H9 (cell line): ENCODE results near the gene ARL2BP. TPM values are rescaled to one million over a fixed set of nuclear protein-coding genes. Genes with fewer than 3 reads are reported as not detected.
"Not testable (repeated sequence)": the region's sequence is repeated elsewhere in the genome, so short reads cannot be mapped to it uniquely, and the experiment has no call there.

Source experiments
- DNase-seq: peaks from one replicate; pipeline ENCODE4 v3.0.0-alpha.2; 2017
- H2AFZ ChIP-seq: one replicate; pipeline ENCODE4 v1.6.1; 2013; ENCODE audit warnings: mild to moderate bottlenecking, low read length, control low read depth, moderate library complexity
- H2AK5ac ChIP-seq: 2 replicates; pipeline ENCODE4 v1.6.1; 2013; ENCODE audit warnings: low read length, control low read depth, mixed read lengths; ENCODE audit not compliant: insufficient read length
- H2BK120ac ChIP-seq: one replicate; pipeline ENCODE4 v1.6.1; 2013; ENCODE audit warnings: low read depth, mild to moderate bottlenecking, low read length, control low read depth, inconsistent platforms; ENCODE audit not compliant: poor library complexity, severe bottlenecking
- H2BK12ac ChIP-seq: 2 replicates; pipeline ENCODE4 v1.6.1; 2013; ENCODE audit warnings: low read length, control low read depth, mixed read lengths, low read depth; ENCODE audit not compliant: insufficient read length
- H2BK15ac ChIP-seq: 2 replicates; pipeline ENCODE4 v1.6.1; 2013; ENCODE audit warnings: low read depth, low read length, control low read depth
- H2BK20ac ChIP-seq: one replicate; pipeline ENCODE4 v1.6.1; 2013; ENCODE audit warnings: low read depth, mild to moderate bottlenecking, low read length, control low read depth, inconsistent platforms; ENCODE audit not compliant: poor library complexity, severe bottlenecking
- H2BK5ac ChIP-seq: 2 replicates; pipeline ENCODE4 v1.6.1; 2013; ENCODE audit warnings: low read length, control low read depth, mixed read lengths; ENCODE audit not compliant: insufficient read length
- H3K14ac ChIP-seq: 2 replicates; pipeline ENCODE4 v1.6.1; 2013; ENCODE audit warnings: low read length, control low read depth; ENCODE audit not compliant: insufficient read depth
- H3K18ac ChIP-seq: 2 replicates; pipeline ENCODE4 v1.6.1; 2013; ENCODE audit warnings: low read depth, mild to moderate bottlenecking, mixed read lengths, low read length, control low read depth; ENCODE audit not compliant: insufficient read length
- H3K23ac ChIP-seq: 2 replicates; pipeline ENCODE4 v1.6.1; 2013; ENCODE audit warnings: low read length, control low read depth, mixed read lengths, low read depth; ENCODE audit not compliant: insufficient read length
- H3K23me2 ChIP-seq: 2 replicates; pipeline ENCODE4 v1.6.1; 2013; ENCODE audit warnings: low read depth, mild to moderate bottlenecking, mixed read lengths, low read length, control low read depth; ENCODE audit not compliant: insufficient read length, poor library complexity, severe bottlenecking
- H3K27ac ChIP-seq: 2 replicates; pipeline ENCODE4 v1.5.1; 2013; ENCODE audit warnings: low read length, control low read depth, mixed read lengths, low read depth; ENCODE audit not compliant: insufficient read length
- H3K27me3 ChIP-seq: 2 replicates; pipeline ENCODE4 v1.6.1; 2013; ENCODE audit warnings: low read length, control low read depth, inconsistent platforms; ENCODE audit not compliant: insufficient read depth
- H3K4ac ChIP-seq: 2 replicates; pipeline ENCODE4 v1.6.1; 2013; ENCODE audit warnings: low read depth, mild to moderate bottlenecking, control low read depth, inconsistent platforms, low read length, moderate library complexity
- H3K4me1 ChIP-seq: 2 replicates; pipeline ENCODE4 v1.6.1; 2013; ENCODE audit warnings: low read length, control low read depth, inconsistent platforms; ENCODE audit not compliant: insufficient read depth
- H3K4me2 ChIP-seq: 2 replicates; pipeline ENCODE4 v1.6.1; 2013; ENCODE audit warnings: low read length, control low read depth, mixed read lengths; ENCODE audit not compliant: insufficient read length, insufficient read depth
- H3K56ac ChIP-seq: 2 replicates; pipeline ENCODE4 v1.6.1; 2013; ENCODE audit warnings: low read depth, mild to moderate bottlenecking, mixed read lengths, low read length, control low read depth; ENCODE audit not compliant: insufficient read length
- H3K79me1 ChIP-seq: 2 replicates; pipeline ENCODE4 v1.6.1; 2013; ENCODE audit warnings: low read depth, mild to moderate bottlenecking, moderate library complexity, low read length, control low read depth, inconsistent platforms; ENCODE audit not compliant: insufficient read depth, poor library complexity, severe bottlenecking
- H3K79me2 ChIP-seq: 2 replicates; pipeline ENCODE4 v1.6.1; 2013; ENCODE audit warnings: low read length, control low read depth, inconsistent platforms; ENCODE audit not compliant: insufficient read depth
- H3K9ac ChIP-seq: 2 replicates; pipeline ENCODE4 v1.6.1; 2013; ENCODE audit warnings: low read length, control low read depth, mixed read lengths; ENCODE audit not compliant: insufficient read length; ENCODE audit errors: extremely low read depth
- H3K9me3 ChIP-seq: one replicate; pipeline ENCODE4 v1.6.1; 2013; ENCODE audit warnings: low read depth, low read length, inconsistent platforms; ENCODE audit not compliant: control insufficient read depth
- H3T11ph ChIP-seq: one replicate; pipeline ENCODE4 v1.6.1; 2013; ENCODE audit warnings: mild to moderate bottlenecking, low read length, control low read depth, inconsistent platforms
- H4K20me1 ChIP-seq: one replicate; pipeline ENCODE4 v1.6.1; 2013; ENCODE audit not compliant: control insufficient read depth, insufficient read length, insufficient read depth
- H4K5ac ChIP-seq: 2 replicates; pipeline ENCODE4 v1.6.1; 2013; ENCODE audit warnings: low read depth, mild to moderate bottlenecking, mixed read lengths, low read length, control low read depth; ENCODE audit not compliant: insufficient read length
- H4K8ac ChIP-seq: replicated peaks from 2 replicates; pipeline ENCODE4 v1.6.1; 2013; ENCODE audit warnings: low read length, control low read depth, mixed read lengths, low read depth; ENCODE audit not compliant: insufficient read length
- H4K91ac ChIP-seq: 2 replicates; pipeline ENCODE4 v1.6.1; 2013; ENCODE audit warnings: low read depth, mild to moderate bottlenecking, moderate library complexity, mixed read lengths, low read length, control low read depth; ENCODE audit not compliant: insufficient read length
- H3K27ac Mint-ChIP-seq, 3 experiments: 2 replicates in 2 of 3; 3 replicates in 1 of 3; pipeline ENCODE4 v1.8.0; 2020 to 2021; ENCODE audit warnings: mixed read lengths in 3 of 3, mild to moderate bottlenecking in 1 of 3, moderate library complexity in 1 of 3
- H3K27me3 Mint-ChIP-seq: 2 replicates; pipeline ENCODE4 v1.8.0; 2021; ENCODE audit warnings: low read depth, mild to moderate bottlenecking, moderate library complexity, mixed read lengths
- H3K36me3 Mint-ChIP-seq, 3 experiments: 2 replicates in 2 of 3; 3 replicates in 1 of 3; pipeline ENCODE4 v1.8.0; 2020 to 2021; ENCODE audit warnings: low read depth in 3 of 3, mixed read lengths in 3 of 3; ENCODE audit not compliant: insufficient read depth in 1 of 3
- H3K4me1 Mint-ChIP-seq, 2 experiments: 2 replicates each; pipeline ENCODE4 v1.8.0; 2020; ENCODE audit warnings: mixed read lengths in 2 of 2
- H3K4me3 Mint-ChIP-seq, 2 experiments: 2 replicates in 1 of 2; 3 replicates in 1 of 2; pipeline ENCODE4 v1.8.0; 2020 to 2021; ENCODE audit warnings: mild to moderate bottlenecking in 2 of 2, mixed read lengths in 2 of 2, moderate library complexity in 1 of 2
- H3K9me3 Mint-ChIP-seq, 2 experiments: 2 replicates in 1 of 2; 3 replicates in 1 of 2; pipeline ENCODE4 v1.8.0; 2020; ENCODE audit warnings: mild to moderate bottlenecking in 2 of 2, mixed read lengths in 2 of 2, moderate library complexity in 1 of 2
- WGBS: extraction: QIAGEN DNeasy Blood & Tissue Kit; methylation state at CpG from one replicate; pipeline ENCODE4 v1.1.7; 2013; ENCODE audit warnings: missing lambda C conversion rate, low lambda C conversion rate, mixed read lengths; ENCODE audit not compliant: insufficient read length; ENCODE audit errors: extremely low coverage; 5-methylcytosine and 5-hydroxymethylcytosine counted together
- total RNA-seq: library from RNA; stranded (reverse); gene quantifications from 2 replicates; pipeline ENCODE4 v1.2.1, GENCODE V29; 2021

The ARL2BP gene
- total RNA-seq, 1 experiment from 2014 or later, result 18.0 TPM

GRCh38 chr16:57200926-57201325, 44.1 kb upstream of the ARL2BP start:
- not testable (repeated sequence) for H2AK5ac ChIP-seq, H3K4me3 Mint-ChIP-seq, H4K91ac ChIP-seq, H3K9me3 ChIP-seq, H3K56ac ChIP-seq, H2BK120ac ChIP-seq, H3K4me1 Mint-ChIP-seq, H3K27me3 Mint-ChIP-seq, H3K18ac ChIP-seq, H2BK5ac ChIP-seq, H3K27ac ChIP-seq, H2BK15ac ChIP-seq, H3K4me2 ChIP-seq, H4K5ac ChIP-seq, H3T11ph ChIP-seq, H4K8ac ChIP-seq, H3K27ac Mint-ChIP-seq, DNase-seq, H3K79me2 ChIP-seq, H3K14ac ChIP-seq, H3K9me3 Mint-ChIP-seq, H3K4ac ChIP-seq, H3K23me2 ChIP-seq, H2AFZ ChIP-seq, H2BK12ac ChIP-seq, H3K23ac ChIP-seq, H4K20me1 ChIP-seq, H3K9ac ChIP-seq, H3K27me3 ChIP-seq, H3K4me1 ChIP-seq, H3K79me1 ChIP-seq, H2BK20ac ChIP-seq
- H3K36me3 Mint-ChIP-seq, result peaks cover 19 to 34% (median 32%) of the 10 kb centered on the region in 3 experiments
- no CpG with 5 or more reads among the region's 27 CpGs for WGBS
